GM19395 (cell line): ENCODE data around the gene PTPRN2.

Source experiments
- ATAC-seq: cut with Tn5 transposase; IDR thresholded peaks from one replicate; pipeline ENCODE4 v1.9.1; 2021; ENCODE audit warnings: mild to moderate bottlenecking, moderate library complexity; ENCODE audit not compliant: unreplicated experiment

The PTPRN2 gene

DNA sequence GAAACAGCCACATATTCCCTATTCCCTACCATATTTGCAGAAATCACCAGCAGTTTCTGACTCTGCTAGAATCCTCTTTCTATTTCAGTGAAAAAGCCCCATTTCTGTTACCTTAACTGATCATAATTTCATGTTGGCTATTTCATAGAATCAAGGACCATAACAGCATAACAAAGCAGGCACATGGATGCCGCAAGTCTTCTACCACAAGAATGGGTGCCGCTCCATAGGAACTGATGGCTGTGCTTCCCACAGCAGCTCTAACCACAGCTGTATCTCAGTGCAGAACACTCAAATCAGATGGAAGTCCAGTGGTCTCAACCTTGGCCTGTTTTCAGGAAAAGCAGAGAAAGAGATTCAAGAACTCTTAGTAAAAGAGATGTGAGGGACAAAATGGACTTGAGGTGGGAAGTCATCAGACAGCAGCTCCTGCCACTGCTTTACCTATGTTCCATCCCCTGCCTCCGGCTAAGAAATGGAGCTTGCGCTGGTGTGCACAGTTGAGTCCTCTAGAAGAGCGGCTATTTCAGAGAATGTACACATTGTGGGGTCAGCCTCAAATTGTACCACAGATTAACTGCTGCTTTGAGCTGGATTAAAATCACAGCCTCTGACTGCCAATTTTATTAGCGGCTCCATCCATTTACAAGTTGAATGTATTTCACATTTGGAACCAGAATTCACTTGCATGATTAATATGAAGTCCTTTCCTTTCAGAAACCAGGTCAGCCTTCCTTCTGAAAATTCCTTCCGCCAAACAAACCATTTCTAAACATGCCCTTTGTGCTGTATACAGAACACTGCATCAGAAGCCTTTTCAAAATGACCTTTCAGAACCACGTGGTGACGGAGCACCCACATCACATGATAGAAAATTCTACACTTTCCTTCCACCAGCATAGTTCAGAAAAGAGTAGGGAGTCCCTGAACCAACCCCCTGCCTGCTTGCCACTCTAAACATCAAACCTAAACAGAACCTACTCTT, 7.7 kb downstream of the PTPRN2 start:
- ATAC-seq = no peak

DNA sequence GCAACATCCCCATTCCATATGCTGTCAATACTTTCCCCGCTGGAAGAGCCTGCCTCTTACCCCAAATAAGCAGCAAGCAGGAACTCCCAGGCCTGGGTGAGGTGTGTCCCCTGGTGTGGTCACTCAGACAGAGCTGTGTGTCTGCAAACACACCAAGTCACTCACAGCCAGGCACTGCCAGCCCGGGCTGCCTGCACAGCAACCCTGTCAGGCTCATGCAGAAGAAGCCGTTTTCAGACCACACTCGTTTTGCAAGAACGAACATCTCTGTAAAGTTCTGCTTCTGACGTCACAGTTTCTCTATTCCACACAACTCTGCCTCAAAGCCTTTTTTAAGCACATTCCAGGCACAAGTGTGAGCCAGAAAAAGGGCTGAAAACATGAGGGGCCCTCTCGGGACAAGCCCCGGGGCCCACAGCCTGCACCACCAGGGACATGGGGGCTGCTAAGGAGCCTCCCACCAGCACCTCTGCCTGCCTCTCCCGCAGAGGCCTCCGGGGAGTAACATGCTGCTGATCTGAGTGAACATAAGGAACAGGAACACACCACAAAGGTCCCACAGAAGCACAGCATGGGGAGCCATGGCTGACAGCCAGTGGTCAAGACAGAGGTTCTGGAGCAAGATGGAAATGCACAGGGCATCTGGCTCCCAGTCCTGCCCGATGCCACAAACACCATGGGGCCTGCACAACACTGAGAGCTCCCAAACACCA, 11.4 kb downstream of the PTPRN2 start:
- ATAC-seq = no peak

DNA sequence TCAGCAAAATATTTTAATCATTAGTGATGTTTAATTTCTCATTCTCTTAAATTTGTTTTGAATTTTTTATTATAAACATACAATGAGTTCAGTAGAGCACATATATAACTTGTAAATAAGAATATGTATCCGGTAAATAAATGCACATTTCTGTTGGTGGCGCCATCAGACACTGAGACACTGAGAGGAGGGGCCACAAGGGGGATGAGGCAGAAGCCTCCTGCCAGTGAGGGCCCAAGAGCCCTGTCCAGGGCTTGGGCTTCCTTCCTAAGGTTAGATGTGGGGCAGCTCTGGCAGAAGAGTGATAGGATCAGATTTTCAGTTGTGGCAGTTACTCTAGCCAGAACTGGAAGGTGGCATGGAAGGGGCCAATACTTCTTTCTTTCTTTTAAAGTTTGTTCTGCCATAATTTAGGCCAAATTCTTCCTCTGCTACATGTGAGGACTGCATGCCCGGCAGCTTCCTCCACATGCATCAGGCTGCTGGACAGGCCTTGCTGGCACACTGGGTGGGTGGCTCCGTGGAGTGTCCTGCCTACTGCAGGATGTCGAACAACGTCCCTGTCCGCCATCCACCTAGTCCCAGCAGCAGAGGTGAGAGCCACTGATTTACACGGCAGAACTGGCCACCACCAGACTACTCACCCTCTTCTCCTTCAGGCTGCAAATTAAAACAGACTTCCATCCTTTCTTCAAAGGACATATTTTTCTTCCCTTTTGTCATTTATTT, 13.2 kb downstream of the PTPRN2 start:
- no peak for ATAC-seq

DNA sequence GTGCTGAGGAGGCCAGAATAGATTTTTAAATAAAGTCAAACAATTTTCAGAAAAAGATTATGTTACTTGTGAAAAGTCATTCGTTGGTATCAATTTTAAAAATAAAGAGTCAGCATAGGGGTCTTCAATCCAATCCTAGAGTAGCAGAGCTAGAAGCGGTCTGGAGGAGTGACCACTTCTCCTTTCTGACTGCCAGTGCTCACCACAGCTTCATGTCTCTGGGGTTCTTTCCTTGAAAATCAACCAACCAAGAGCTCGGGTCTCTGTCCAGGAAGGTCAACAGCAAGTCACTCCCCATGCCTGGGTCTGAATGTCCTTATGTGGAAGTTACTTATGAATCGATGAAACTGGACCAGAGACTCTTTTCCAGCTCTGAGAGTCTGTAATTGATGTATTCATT, 14.3 kb downstream of the PTPRN2 start:
- ATAC-seq = no peak

DNA sequence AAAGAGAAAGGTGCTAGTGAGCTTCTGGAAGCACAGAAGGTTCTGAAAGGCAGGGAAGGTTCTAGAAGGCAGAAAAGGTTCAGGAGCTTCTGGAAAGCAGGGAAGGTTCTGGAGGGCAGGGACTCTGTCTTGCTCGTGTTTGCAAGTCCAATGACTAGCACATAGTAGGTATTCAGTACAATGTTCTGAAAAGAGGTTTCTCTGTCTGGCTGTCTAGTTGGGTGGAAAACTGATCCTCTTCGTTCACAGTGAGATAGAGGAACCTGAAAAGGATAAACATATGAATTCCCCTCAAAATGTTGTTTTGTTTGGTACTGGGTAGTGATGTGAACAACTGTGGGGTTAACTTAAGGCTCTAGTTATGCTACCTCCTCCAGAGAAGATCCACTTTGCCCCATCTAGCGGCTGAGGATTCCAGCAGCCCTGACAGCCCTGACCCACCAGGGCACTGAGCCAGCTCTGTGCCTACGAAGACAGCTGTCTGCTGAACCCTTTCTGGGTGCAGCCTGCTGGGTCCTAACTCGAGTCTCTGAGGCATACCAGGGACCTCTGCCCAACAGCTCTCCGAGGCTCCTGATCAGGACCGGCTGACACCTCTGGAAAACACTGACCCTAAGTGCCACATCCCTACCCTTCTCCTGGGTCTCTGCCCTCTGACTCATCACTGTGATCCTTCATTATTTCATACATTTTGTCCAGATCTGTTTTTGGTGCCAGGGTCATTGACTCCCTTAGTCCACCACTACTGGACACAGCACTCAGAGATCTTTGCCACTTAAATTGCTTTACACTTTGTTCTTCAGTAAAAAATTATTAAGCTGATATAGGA, 15.4 kb downstream of the PTPRN2 start:
- ATAC-seq = no peak

DNA sequence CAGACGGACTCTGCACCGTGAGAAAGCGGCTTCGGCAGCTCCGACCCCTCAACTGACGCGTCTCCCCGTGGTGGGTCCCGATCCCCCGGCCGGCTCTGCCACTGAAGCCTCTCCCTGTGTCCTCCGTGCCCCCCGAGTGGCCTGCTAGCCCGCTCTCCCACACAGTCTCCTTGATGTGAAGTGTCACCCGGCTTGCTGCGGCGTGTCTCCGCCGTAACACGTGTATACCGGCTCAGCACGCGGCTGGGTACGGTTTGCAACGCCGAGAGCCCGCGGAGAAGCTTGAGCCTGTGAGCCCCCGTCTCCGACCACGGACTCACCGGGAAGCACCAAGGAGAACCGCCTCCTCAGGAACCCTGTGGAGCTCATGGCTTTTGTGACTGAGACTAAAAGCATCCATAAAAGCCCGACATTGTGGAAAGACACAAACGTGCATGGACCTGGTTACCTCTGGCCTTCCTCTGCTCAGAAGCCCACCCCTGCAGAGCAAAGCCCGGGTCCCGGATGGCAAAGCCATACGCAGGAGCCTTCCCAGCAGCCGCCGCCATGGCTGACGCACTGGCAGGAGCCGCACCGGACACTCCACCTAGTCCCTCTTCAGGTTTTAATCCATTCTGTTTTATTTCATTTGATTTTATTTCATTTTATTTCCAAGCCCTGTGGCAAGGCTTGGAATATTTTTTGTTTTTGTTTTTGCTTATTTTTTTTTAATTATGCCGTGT, 17.0 kb downstream of the PTPRN2 start:
- ATAC-seq = no peak

DNA sequence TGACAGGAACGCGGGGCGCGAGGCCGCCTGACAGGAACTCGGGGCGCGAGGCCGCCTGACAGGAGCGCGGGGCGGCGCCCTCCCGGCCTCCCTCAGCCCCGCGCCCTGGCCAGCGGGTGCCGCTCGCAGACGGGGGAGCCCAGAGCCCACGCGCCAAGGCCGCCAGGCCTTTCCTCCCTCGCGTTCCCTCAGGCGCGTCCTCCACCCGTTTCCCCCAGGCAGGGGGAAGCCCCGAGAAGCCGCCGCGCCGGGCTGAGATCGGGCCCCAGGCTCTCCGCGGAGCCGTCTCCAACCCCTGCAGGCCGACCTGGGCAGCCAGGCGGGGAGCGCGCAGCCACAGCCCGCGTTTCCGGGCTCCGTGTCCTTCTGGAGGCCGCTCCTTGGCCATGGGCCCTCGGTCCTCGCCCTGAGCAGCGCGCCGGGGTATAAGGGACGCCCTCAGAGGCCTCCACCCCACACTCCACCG, 17.7 kb downstream of the PTPRN2 start:
- no peak for ATAC-seq

DNA sequence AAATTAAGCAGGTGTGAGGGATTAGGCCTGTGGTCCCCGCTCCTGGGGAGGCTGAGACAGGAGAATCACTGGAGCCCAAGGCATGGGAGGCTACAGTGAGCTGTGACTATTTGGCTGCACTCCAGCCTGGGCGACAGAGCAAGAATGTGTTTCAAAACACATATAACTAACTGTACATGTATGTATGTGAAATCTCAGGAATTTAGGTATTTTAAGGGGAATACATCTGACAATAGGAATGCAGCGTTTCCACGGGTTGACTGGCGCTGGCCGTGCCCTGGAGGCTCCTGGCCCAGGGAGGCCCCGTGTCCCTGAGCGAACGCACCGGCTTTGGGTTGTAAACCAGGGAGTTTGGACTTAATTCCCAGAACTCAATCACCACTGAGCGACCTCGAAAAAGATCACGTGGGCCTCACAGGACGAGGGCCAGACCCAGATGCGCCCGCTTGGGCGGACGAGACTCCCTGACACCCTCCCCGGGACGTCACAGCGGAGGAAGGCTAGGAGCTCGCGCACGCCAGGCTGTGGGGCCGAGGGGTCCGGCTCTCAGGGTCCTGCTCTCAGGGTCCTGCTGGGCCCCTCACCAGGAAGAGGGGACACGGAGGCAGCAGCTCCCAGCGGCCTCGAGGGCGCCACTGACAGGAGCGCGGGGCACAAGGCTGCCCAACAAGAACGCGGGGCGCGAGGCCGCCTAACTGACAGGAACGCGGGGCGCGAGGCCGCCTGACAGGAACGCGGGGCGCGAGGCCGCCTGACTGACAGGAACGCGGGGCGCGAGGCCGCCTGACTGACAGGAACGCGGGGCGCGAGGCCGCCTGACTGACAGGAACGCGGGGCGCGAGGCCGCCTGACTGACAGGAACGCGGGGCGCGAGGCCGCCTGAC, 18.4 kb downstream of the PTPRN2 start:
- no peak for ATAC-seq

DNA sequence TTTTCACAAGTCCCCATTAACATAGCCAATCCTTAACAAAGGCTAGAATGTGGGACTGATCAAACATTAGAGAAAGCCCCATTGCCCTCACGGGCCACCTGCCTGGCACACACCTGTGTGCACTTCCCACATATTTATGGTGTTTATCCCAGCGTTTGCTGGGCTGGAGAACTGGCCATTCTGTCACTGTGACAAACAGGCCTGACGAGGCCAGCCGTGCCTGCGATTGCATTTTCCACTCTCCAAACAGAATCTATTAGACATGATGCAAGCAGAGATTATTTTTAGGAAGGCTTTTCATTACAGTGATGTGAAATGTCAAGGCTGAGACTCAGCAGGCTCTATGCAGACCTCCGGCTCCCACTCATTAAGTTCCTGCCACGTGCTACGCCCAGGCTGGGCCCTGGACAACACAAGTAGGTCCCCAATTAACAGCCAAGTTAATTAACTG, 20.4 kb downstream of the PTPRN2 start:
- no peak for ATAC-seq

DNA sequence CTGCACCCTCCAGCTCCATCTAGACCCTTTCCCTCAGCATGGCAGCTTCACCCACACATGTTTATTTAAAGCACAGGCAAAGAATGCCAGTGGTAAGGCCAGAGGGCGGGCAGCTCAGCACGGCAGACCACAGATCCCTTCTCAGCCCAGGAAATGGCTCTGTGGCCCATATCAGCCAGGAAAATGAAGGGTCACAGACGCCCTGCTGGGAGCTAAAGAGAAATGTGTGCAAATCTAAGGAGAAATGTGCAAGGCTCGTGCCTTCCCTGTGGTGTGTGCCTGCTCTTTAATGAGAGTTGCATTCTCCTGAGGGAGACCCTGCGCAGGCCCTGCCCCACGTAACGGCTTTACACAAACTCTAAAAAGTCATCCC, 23.0 kb downstream of the PTPRN2 start:
- no peak for ATAC-seq

DNA sequence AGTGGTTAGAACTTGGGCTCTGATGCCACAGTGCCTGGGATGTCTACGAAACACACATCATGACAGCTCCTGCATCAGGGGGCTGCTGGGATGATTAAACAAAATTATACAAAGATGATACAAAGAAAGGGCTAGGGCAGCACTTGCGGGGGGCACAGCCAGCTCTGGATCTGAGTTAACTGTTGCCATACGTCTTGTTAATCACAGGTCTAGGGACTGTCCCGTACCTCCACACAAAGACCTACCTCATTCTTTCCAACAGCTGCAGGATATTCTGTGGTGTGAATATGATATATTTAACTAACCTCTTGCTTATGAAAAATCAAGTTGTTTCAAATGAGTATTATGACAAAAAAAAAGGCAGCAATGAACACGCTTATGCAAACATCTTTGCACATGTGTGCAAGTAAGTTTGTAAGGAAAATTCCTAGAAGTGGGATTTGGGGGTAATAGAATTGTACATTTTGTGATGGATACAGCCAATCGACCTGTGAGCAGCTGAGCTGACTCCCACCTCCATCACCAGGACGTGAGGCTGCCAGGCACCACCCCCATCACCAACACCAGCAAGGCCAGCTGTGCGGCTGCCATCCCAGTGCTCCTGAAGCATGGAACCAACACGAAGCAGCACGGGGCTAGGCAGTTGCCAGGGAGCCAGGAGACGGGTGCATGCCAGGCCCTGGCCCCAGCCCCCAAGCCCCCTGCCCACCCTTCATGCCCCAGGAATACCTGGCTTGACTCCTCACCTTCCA, 23.5 kb downstream of the PTPRN2 start:
- no peak for ATAC-seq

DNA sequence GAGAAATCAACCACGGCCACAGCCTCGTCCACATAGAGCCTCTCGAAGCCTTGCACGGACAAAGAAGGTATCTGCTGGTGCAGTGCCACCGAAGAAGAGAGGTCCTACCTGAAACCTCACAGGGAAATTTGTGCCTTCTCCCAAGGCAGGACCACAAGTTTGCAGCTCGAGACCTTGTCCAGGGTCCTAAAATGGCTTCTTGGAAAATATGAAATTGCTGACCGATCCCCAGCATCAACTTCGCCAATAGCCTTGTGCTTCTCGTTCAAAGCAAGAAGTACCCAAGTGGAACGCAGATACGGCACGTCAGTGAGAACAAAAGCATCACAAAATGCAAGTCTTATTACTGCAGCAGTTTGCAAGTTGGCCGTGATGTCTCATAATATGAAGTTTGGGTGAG, 24.6 kb downstream of the PTPRN2 start:
- no peak for ATAC-seq

DNA sequence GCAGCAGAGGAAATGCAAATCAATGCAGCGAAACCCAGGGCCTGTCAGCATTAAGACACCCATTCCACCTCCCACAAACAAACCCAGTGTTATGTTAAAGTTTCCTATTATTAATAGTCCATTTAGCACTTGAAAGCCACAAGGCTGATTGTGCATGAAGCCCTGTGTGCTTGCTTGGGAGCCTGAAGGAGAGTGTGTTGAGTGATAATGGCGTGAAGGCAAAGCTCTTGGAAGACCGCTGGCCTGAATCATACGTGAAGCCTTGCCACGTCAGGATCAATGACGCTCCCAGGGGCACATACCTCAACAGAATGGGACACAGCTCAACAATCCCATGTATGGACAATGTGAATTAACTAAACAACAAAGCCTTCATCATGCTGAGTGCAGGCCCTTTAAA, 25.1 kb downstream of the PTPRN2 start:
- ATAC-seq = no peak

DNA sequence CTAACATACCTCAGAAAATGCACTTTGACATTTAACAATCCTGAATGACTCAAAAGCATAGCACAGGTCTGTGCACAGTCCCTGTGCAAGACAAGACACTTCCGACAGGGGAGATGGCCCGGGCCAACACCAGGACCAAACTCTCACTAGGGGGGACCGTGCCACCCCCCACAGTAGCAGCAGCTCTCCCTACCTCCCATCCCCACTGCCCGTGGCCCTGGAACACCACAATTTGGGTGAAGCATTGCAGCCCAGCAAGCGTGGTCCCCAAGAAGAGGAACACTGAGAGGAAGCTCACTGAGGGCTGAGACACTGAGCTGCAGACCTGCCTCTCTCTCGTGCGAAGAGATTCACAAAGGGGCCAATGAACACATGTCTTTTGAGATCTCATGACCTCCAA, 26.0 kb downstream of the PTPRN2 start:
- no peak for ATAC-seq

DNA sequence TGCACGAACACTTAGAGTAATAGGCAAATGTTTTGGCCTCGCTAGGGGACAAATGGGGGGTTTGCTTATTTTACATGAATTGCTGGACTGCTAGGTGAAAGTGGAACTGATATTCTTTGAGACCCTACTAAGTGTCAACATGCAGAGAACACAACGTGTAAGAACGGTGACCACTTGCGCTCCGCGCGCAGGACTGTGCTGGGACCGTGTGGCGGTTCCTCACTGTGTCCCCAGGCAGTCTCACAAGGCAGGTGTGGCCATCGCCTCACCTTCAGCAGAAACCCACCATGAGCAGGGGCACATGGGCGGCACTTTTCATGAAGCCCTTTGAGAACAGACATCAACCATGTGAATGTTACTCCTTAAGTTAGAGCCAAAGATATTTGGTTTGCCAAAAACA, 27.2 kb downstream of the PTPRN2 start:
- ATAC-seq = no peak

DNA sequence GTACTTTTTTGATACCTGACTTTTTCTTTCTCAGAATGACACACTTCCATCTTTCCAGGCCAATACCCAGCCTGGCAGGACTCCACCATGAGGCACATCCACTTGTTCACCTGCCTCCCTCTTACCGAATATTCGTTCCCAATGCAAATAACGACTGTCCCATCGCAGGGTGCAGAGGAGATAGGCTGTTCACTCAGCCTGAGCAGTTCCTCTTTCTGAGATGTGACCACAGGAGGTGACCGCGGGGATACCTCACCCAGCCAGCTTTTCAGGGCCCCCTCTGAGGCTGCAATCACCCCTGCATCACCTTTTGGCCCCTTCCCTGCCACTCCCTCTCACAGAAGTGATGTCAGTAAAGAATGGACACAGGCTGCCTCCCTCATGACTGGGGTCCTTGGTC, 28.3 kb downstream of the PTPRN2 start:
- no peak for ATAC-seq

DNA sequence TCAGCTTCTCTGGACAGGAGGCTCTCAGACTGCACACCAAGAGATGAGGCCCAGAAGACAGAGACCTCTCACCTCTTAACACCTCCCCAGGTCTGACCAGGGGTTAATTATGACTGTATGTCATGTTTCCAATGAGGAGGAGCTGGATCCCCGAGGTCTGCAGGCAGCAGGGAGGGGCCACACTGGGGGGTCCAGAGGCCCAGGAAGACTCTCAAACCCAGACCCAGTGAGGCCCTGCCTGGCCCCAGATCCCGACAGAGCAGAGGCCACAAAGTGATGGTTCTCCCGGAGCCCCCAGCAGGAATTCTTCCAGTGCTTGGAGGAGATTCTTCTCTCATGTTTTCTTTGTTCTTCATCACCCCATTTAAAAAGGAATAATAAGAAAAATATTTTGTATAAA, 28.8 kb downstream of the PTPRN2 start:
- no peak for ATAC-seq

DNA sequence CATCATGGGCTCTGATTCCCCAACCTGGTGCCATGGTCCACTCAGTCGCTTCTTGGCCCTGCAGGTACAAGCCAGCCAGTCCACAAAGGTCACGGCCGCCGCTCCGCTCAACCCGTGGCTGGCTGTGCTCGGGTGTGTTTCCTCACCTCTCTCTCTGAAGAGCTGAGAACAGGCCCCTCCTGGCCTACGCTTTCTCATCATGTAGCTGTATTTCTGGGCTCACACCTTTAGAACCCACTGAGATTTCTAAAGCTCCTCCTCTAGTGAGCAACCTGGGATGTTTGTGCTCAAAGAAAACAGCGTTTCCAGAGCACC, 30.2 kb downstream of the PTPRN2 start:
- no peak for ATAC-seq
